Thyroid gland (tissue), 4 donors: ENCODE data around the gene GPRIN2. TPM values are rescaled to one million over a fixed set of nuclear protein-coding genes. Genes with fewer than 3 reads are reported as not detected.
"Not testable (repeated sequence)": the region's sequence is repeated elsewhere in the genome, so short reads cannot be mapped to it uniquely, and the experiment has no call there.

Experiments
- DNase-seq, 2 donors: peaks; one replicate each; pipeline ENCODE4 v3.0.0-alpha.2; 2019
- H3K27ac ChIP-seq, 3 donors: fragments of 200-600 bp; sonication (generic); 1 replicate in 2 of 3; 2 replicates in 1 of 3; pipeline ENCODE4 v1.5.1; 2016 to 2019; ENCODE audit warnings: mild to moderate bottlenecking in 1 of 3, moderate library complexity in 1 of 3
- H3K27me3 ChIP-seq: fragments of 200-600 bp; sonication (generic); one replicate; pipeline ENCODE4 v1.5.1; 2019
- H3K36me3 ChIP-seq, 2 donors: fragments of 200-600 bp; sonication (generic); one replicate each; pipeline ENCODE4 v1.5.1; 2016 to 2019
- H3K4me1 ChIP-seq, 2 donors: fragments of 200-600 bp; sonication (generic); one replicate each; pipeline ENCODE4 v1.5.1; 2017 to 2019
- H3K4me3 ChIP-seq, 3 donors: fragments of 200-600 bp; sonication (generic); replicated peaks in 1 of 3; 1 replicate in 2 of 3; 2 replicates in 1 of 3; pipeline ENCODE4 v1.5.1; 2016; ENCODE audit warnings: mild to moderate bottlenecking in 1 of 3
- H3K9me3 ChIP-seq: fragments of 200-600 bp; sonication (generic); one replicate; pipeline ENCODE4 v1.5.1; 2017
- POLR2A ChIP-seq, 2 donors: fragments of 450-650 bp; IDR thresholded peaks; one replicate each; pipeline ENCODE4 v1.6.1; 2017; ENCODE audit warnings: antibody characterized with exemption in 2 of 2, mild to moderate bottlenecking in 2 of 2, moderate library complexity in 1 of 2
- WGBS, 2 donors: methylation state at CpG; one replicate each; pipeline ENCODE4 v1.1.5; 2017; 5-methylcytosine and 5-hydroxymethylcytosine counted together
- intact Hi-C: fragments of 100-400 bp; cut with DNase I; formaldehyde crosslinking; loops from one replicate; pipeline ENCODE4 v1.15.1; 2023
- total RNA-seq, 4 donors: library from RNA; depleted of rRNA; stranded (reverse); fragments of >200 nt; gene quantifications; one replicate each; pipeline ENCODE4 v1.2.3, GENCODE V29; 2016
- TF ChIP-seq, protein P1 (sequence below), 6 experiments: fragments of 200-600 bp in 3 of 6; fragments of 450-650 bp in 3 of 6; sonication (generic) in 3 of 6; IDR thresholded peaks; one replicate each; pipeline ENCODE4 v1.5.1; 2016 to 2019; ENCODE audit warnings: antibody characterized with exemption in 6 of 6, mild to moderate bottlenecking in 2 of 6, inconsistent platforms in 1 of 6, moderate library complexity in 1 of 6

The GPRIN2 gene
- total RNA-seq, 4 donors from 2014 or later = 9.1 to 14.7 (median 10.6) TPM

DNA sequence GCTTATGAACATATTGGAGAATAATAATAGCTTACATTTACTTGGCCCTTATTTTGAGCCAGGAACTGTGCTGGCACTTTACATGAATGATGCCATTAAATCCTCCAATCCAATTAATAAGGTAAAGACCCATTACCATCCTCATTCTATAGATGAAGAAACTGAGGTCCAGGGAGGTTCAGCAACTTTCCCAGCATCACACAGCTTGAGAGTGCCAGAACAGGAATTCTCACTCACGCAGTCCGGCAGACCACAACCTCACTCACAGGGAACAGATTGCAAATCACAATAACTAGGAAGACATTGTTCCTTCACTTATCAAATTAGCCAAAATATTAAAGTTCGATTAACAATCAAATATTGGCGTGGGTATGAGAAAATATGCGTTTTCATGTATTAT, 18.3 kb downstream of the GPRIN2 start:
- no peak overlapping the region for H3K27ac ChIP-seq
- H3K36me3 ChIP-seq = no peaks in the 10 kb centered on the region
- no peak for TF ChIP-seq POLR2A (IDR thresholded peaks at IDR 0.05)
- TF ChIP-seq, protein P1, sequence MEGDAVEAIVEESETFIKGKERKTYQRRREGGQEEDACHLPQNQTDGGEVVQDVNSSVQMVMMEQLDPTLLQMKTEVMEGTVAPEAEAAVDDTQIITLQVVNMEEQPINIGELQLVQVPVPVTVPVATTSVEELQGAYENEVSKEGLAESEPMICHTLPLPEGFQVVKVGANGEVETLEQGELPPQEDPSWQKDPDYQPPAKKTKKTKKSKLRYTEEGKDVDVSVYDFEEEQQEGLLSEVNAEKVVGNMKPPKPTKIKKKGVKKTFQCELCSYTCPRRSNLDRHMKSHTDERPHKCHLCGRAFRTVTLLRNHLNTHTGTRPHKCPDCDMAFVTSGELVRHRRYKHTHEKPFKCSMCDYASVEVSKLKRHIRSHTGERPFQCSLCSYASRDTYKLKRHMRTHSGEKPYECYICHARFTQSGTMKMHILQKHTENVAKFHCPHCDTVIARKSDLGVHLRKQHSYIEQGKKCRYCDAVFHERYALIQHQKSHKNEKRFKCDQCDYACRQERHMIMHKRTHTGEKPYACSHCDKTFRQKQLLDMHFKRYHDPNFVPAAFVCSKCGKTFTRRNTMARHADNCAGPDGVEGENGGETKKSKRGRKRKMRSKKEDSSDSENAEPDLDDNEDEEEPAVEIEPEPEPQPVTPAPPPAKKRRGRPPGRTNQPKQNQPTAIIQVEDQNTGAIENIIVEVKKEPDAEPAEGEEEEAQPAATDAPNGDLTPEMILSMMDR (IDR thresholded peaks at IDR 0.05) = no peak
- 95 to 97% methylated on average over 5 of the region's 5 CpGs for WGBS, 2 donors
- H3K4me3 ChIP-seq = no peak overlapping the region
- intact Hi-C loops = no loop called here
- no peak for DNase-seq
- no peaks in the 10 kb centered on the region for H3K27me3 ChIP-seq
- peaks cover 4 to 8% of the 10 kb centered on the region in 2 donors for H3K4me1 ChIP-seq
- no peaks in the 10 kb centered on the region for H3K9me3 ChIP-seq

DNA sequence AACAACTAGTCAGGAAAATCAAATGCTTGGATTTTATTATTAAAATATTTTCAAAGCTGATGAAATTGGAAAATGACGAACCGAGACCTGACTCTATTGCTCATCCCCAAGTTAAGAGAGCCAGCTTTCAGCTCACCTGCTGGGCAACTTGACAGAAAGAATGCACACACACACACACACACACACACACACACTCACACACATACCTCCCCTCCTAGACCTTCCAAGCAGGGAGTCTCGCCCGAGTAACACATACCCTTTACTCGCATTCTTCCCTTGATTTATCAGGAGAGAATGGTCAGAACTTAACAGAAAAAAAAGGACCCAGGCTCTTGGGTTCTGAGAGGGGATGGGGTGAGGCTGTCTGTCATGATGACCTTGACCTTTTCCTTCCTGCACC, 19.1 kb downstream of the GPRIN2 start:
- TF ChIP-seq POLR2A (IDR thresholded peaks at IDR 0.05) = no peak
- TF ChIP-seq, protein P1 (IDR thresholded peaks at IDR 0.05) = no peak

DNA sequence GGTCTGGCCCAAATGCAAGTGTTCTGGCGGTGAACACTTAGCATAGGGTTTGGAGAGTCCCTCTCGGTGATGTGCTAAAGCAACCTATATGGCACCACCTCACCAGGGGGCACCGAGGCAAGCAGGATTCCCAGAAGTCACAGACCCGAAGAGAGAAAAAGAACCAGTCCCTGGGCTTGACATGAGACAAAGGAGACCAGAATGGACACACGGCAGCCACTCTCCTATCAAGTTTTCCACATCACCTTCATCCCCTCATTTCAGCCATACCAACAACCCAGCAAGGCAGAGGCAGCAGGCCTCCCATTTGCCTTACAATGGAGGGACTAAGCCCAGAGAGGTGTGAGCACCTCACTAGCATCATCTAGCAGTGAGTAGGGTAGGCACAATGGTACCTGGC, 19.7 kb downstream of the GPRIN2 start:
- DNase-seq = no peak
- H3K4me1 ChIP-seq = peaks cover 4 to 8% of the 10 kb centered on the region in 2 donors
- H3K27me3 ChIP-seq = no peaks in the 10 kb centered on the region
- no peak overlapping the region for H3K27ac ChIP-seq
- no peak overlapping the region for H3K4me3 ChIP-seq
- no peak for TF ChIP-seq POLR2A (IDR thresholded peaks at IDR 0.05)
- TF ChIP-seq, protein P1 (IDR thresholded peaks at IDR 0.05) = no peak
- intact Hi-C loops = no loop called here
- H3K9me3 ChIP-seq = no peaks in the 10 kb centered on the region
- WGBS, 2 donors = 85 to 87% methylated on average over 5 of the region's 5 CpGs
- H3K36me3 ChIP-seq = no peaks in the 10 kb centered on the region

More for the DNA sequence above, 19.1 kb downstream of the GPRIN2 start:
- DNase-seq = no peak
- no peak overlapping the region for H3K4me3 ChIP-seq
- H3K36me3 ChIP-seq = no peaks in the 10 kb centered on the region
- H3K4me1 ChIP-seq = peaks cover 4 to 8% of the 10 kb centered on the region in 2 donors
- intact Hi-C loops = no loop called here
- no peaks in the 10 kb centered on the region for H3K9me3 ChIP-seq
- H3K27ac ChIP-seq = no peak overlapping the region
- 70 to 78% methylated on average over 5 of the region's 5 CpGs for WGBS, 2 donors
- H3K27me3 ChIP-seq = no peaks in the 10 kb centered on the region

- TF ChIP-seq POLR2A (IDR thresholded peaks at IDR 0.05) = no peak
- intact Hi-C loops = no loop called here
- no peak for DNase-seq
- 87 to 90% methylated on average over 6 of the region's 6 CpGs for WGBS, 2 donors
- no peaks in the 10 kb centered on the region for H3K27me3 ChIP-seq
- no peaks in the 10 kb centered on the region for H3K9me3 ChIP-seq
- no peak overlapping the region for H3K27ac ChIP-seq
- H3K4me3 ChIP-seq = no peak overlapping the region
- H3K4me1 ChIP-seq = peaks cover 3 to 4% of the 10 kb centered on the region in 2 donors
- no peaks in the 10 kb centered on the region for H3K36me3 ChIP-seq
These were observed 20.3 kb downstream of the GPRIN2 start for GRCh38 chr10:46536171-46536570.

GRCh38 chr10:46534828-46535524, 21.5 kb downstream of the GPRIN2 start:
- no peaks in the 10 kb centered on the region for H3K9me3 ChIP-seq
- TF ChIP-seq, protein P1 (IDR thresholded peaks at IDR 0.05) = no peak
- no peak for TF ChIP-seq POLR2A (IDR thresholded peaks at IDR 0.05)
- DNase-seq = no peak
- H3K27ac ChIP-seq = no peak overlapping the region
- intact Hi-C loops = no loop called here
- H3K36me3 ChIP-seq = no peaks in the 10 kb centered on the region
- H3K4me3 ChIP-seq = no peak overlapping the region
- no peaks in the 10 kb centered on the region for H3K4me1 ChIP-seq
- 82 to 87% methylated on average over 6 of the region's 6 CpGs for WGBS, 2 donors
- H3K27me3 ChIP-seq = no peaks in the 10 kb centered on the region

DNA sequence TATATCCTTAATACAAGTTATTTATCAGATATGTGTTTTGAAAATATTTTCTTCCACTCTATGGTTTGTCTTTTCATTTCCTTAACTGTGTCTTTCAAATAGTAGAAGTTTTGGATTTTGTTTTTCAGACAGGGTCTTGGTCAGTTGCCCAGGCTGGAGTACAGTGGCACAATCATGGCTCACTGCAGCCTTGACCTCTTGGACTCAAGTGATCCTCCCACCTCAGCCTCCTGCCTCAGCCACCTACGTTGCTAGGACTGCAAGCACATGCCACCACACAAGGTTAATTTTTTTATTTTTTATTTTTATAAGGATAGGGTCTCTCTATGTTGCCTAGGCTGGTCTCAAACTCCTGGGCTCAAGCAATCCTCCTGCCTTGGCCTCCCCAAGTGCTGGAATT, 24.2 kb downstream of the GPRIN2 start:
- 84 to 85% methylated on average over 1 of the region's 1 CpG for WGBS, 2 donors
- intact Hi-C loops, H3K4me3 ChIP-seq, H3K36me3 ChIP-seq, H3K4me1 ChIP-seq, H3K27ac ChIP-seq, H3K27me3 ChIP-seq, DNase-seq, H3K9me3 ChIP-seq: not testable (repeated sequence)
